Erythroblast (primary cell): ENCODE results near the gene CC2D1B.

Experiments used
- GATA1 ChIP-seq: IDR thresholded peaks from 2 replicates; pipeline ENCODE4 v1.6.1; 2011; ENCODE audit warnings: low read depth, mild to moderate bottlenecking, control low read depth, low read length, moderate library complexity
- POLR2A ChIP-seq: IDR thresholded peaks from 2 replicates; pipeline ENCODE4 v1.6.1; 2011; ENCODE audit warnings: mild to moderate bottlenecking, low read length

DNA sequence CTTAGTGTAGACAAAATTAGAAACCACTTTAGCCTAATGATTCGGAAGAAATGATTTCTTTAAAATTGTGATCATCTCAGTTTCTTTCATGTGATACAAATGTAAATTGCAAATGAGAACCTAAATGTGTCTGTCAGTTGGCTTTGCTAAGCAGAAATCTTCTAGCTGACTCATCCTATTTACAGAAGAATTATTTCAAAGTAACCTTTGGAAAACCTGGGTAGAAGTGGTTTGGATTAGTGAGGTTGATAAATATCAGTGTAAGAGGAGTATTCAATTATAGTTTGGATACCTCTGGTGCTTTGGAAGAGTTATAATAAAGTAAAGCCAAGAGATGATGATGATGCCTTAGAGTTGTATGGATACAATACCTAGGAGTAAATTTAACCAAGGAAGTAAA lies 37.4 kb downstream of the CC2D1B start:
- TF ChIP-seq POLR2A (no peak), GATA1 (no peak)
